ENCODE results near the gene KCNIP4.

DNA sequence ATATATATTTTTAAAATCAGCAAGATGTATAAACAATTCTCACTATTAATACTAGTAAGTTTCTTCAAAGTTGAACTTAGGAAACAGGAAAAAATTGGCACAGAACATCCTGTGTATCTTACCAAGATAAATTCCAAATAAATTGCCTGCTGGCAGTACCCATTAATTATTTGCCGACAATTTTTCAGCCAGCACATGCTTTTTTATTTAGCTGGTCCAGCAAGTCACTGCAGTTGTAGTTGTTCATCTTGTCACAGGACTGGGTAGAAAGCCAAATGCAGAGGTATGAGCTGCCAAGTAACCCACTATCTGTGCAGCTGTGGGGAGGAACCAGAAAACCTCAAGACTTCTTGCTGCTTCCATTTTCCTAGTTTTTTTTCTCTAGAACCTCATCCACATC lies 1134.9 kb downstream of the KCNIP4 start:
- TF ChIP-seq, protein P1, sequence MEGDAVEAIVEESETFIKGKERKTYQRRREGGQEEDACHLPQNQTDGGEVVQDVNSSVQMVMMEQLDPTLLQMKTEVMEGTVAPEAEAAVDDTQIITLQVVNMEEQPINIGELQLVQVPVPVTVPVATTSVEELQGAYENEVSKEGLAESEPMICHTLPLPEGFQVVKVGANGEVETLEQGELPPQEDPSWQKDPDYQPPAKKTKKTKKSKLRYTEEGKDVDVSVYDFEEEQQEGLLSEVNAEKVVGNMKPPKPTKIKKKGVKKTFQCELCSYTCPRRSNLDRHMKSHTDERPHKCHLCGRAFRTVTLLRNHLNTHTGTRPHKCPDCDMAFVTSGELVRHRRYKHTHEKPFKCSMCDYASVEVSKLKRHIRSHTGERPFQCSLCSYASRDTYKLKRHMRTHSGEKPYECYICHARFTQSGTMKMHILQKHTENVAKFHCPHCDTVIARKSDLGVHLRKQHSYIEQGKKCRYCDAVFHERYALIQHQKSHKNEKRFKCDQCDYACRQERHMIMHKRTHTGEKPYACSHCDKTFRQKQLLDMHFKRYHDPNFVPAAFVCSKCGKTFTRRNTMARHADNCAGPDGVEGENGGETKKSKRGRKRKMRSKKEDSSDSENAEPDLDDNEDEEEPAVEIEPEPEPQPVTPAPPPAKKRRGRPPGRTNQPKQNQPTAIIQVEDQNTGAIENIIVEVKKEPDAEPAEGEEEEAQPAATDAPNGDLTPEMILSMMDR (IDR thresholded peaks at IDR 0.05), result no peak
- TF ChIP-seq POLR2A (IDR thresholded peaks at IDR 0.05), result no peak
